Activated CD8-positive, alpha-beta memory T cell treated with anti-CD3 and anti-CD28 coated beads, Interleukin-2, amount 50 U/mL, for 1 hour (primary cell): ENCODE measurements around the gene DLAT.
"Not testable (repeated sequence)": the region's sequence is repeated elsewhere in the genome, so short reads cannot be mapped to it uniquely, and the experiment has no call there.

ENCODE experiments used
- DNase-seq: peaks from one replicate; pipeline ENCODE4 v3.0.0-alpha.2; 2020; ENCODE audit errors: extremely low read depth

Gene DLAT

DNA sequence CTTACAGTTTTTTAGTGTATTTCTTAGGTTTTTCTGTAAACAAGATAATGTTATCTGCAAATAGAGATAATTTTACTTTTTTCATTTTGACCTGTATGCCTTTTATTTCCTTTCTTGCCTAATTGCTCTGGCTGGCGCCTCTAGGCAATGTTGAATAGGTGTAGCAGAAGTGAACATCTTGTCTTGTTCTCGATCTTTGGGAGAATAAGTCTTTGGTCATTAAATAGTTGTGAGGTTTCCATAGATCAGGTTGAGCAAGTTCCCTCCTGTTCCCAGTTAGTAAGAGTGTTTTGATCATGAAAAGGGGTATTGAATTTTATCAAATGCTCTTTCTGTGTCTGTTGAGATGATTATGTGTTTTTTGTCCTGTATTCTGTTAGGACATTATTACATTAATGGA lies 24.6 kb downstream of the DLAT start:
- DNase-seq = no peak

DNA sequence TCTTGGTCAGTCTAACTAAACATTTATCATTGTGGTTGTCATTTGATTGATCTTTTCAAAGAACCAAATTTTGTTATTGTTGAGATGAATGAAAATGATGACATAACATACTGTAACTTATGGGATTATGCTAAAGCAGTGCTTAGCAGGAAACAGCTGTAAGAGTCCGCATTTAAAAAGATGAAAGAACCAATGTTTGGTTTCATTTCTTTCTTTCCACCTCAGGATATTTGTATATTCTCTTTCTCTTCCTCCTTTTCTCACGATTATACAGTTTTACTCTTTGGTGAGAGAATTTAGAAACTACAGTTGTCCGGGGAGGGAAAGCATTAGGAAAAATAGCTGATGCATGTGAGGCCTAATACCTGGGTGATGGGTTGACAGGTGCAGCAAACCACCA lies 25.5 kb downstream of the DLAT start:
- DNase-seq = no peak

GRCh38 chr11:112051768-112052167 lies 26.6 kb downstream of the DLAT start:
- no peak for DNase-seq

GRCh38 chr11:112057170-112057569 lies 32.0 kb downstream of the DLAT start:
- no peak for DNase-seq

DNA sequence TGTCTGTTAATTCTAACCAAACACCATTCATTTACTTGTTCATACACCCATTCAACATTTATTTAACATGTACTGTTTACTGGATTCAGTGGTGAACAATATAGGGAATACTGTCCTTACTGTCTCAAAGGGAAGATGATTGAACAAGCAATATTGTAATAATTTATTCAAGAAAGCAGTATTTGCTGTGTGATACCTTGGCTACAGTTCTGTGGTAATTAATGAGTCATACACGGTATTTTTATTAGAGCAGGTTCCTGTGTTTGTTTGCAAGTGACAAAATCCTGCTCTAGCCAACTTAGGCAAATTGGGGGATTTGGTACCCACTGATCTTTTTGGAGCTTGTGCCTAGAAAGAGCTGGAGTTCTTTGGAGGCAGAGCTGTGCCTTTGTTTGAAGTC lies 32.9 kb downstream of the DLAT start:
- no peak for DNase-seq

DNA sequence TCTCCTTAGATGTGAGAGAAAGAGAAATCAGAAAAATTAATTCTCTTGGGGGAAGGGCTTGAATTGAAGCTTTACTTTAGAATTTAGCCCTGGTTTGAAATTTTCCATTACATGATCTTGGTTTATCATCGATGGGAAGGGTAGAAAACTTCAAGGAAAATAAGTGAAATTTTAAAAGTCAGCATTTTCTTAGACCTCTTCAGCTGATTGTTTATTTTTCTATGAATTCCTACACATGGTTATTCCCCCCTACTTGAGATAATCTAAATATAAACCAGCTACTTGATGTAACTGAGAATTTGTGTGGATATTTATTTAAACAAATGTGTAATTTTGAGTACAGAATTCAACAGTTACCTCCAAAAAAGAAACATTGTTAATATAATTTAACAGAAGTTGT lies 37.7 kb downstream of the DLAT start:
- no peak for DNase-seq

DNA sequence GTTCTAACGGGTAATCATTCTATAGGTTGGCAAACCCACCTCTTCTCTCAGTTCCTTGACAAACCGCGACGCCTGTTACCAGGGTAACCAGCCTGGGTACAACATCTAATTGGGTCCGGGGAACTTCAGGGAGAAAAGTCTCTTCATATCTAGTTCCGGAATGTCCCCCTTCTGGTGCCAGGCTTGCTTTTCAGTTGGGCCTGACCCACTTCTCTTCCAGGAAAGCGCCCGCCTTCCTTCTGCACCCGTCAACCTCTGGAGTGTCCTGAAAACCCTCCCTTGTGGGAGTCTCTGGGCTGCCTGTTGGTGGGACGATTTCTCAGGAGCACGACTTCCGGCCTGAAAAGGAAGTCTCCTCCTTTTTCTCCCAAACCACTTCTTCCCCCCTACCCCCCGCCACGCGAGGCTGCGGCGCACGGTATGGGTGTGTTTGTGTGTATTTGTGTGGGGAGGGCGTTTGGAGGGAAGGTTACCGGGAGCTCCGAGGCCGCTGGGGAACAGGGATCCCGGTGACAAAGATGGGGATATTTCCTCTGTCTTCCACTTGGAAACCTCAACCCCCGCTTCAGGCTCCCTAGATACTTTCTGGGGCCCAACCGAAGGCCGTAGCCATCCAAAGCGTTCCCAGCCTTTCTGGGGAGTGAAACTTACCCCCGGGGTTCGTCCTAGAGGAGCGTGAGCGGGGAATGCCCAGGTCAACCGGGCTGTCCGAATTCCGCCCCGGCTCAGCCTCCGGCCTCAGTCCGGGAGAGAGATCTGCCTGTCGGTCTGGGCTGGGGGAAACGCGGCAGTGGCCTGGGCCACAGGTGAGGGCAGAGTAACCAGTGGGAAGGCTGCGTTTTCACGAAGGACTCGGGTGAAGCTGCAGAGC lies 49.0 kb downstream of the DLAT start, which contains the start of the genes NKAPD1 and PIH1D2:
TSS of gene NKAPD1 (plus strand) at position 359 of the 871 bp plus-strand sequence. CDS start 1,276 bp downstream, outside the sequence.
TSS of gene PIH1D2 (minus strand) at position 77 of the 871 bp plus-strand sequence. CDS start 843 bp downstream, outside the sequence.
- peak; percentile 56 for DNase-seq

- DNase-seq = no peak
Measured at GRCh38 chr11:112082729-112083128, 57.5 kb downstream of the DLAT start.

DNA sequence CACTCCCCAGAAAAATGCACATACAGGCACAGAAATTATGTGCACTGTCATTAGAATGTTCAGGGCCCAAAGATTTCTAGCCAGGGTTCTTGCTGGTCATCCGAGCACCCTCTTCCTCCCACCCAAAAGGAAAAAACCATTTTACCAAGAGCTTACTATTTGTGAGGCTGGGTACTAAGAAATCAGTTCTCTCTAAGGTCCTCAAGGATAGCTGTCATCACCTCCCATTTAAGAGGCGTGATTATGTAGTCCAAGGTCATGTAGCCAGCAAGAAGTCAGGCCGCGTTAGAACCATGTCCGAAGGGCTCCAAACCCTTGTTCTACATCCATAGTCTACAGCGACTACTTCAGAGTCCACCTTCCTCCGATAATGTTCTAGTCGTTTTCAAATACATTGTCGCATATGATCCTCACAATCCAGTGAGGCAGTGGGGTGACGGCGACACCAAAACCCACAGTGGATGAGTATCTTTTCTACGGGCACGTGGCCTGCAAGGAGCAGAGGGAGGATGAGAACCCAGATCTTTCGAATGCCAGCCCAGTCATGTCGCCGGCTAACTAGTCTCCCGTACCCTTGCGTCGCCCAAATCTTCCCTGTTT lies 60.7 kb downstream of the DLAT start:
- no peak for DNase-seq

DNA sequence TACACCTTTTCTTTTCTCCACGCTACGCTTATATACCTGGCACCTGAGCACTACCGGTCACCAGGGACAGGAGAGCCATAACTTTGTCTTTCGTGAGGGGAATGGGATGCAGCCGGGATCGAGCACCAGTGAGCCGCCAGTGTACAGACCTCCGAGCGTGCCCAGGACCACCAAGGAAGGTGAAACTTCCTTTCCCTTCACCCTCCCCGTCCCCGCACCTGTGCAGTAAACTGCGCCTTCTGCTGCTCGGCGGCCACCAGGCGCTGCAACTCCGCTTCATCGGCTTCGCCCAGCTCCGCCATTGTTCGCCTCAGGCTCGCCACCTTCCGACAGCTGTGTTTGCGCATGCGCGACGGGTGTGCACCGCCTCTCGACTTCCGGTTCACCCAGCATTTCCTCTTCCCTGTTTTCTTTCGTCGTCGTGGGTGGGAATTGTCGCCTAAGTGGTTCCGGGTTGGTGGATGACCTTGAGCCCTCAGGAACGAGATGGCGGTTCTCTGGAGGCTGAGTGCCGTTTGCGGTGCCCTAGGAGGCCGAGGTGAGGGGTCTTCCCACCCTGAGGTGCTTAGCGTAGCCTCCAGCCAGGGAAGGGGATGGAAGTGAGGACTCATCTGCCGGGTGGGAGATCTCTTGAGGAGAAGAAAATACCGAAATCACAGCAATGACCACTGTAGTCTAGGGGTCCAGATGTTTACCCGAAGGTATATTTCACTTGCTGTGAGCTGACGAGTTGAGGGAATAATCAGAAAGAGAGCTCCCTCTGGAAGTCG lies 61.4 kb downstream of the DLAT start, which contains the start of the genes SDHD and TIMM8B:
TSS of gene SDHD (plus strand) at position 452 of the 770 bp plus-strand sequence. CDS start at position 487, 35 bp downstream.
TSS of gene TIMM8B (minus strand) at position 335 of the 770 bp plus-strand sequence. CDS start at position 302, 33 bp downstream.
- peak; percentile 95 for DNase-seq

DNA sequence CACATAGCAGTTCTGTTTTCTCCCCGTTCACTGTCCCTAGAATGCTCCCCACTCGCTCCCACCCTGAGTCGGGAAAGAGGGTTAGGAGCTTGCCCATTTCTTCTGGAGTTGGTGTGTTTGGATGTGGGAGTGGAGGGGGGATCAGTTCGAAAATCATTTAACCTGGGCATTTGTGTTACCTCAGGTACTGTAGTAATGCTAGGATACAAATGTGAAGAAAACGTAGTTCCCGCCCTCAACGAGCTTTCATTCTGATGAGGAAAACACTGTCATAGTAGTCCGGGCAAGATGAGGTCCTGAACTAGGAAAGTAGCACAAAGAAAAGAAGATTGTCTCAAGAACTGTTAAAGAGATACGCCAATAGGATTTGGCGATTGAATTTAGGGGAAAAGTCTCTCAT lies 62.0 kb downstream of the DLAT start:
- no peak for DNase-seq

DNA sequence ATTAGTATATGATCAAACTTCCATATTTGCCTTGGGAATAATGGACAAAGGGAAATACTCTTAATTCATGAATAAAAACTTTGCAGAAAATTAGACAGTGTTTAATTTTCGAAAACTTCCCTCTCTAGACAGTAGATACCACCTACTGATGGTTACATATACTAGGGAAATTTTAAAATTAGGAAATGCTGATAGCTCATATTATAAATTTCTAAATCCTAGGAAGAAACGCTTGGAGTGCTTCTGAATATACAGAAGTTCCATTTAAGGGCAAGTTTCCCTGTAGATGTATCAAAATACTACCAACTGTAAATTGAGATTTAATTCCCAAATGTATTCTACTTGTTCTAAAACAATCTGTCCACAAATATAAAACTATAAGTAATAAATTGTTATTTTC lies 70.1 kb downstream of the DLAT start:
- not testable (repeated sequence) for DNase-seq

GRCh38 chr11:112096194-112096593 lies 71.0 kb downstream of the DLAT start:
- DNase-seq = no peak

- no peak for DNase-seq
Measured at GRCh38 chr11:112097734-112098528, 72.7 kb downstream of the DLAT start.

GRCh38 chr11:112100462-112100861 lies 75.3 kb downstream of the DLAT start:
- no peak for DNase-seq

DNA sequence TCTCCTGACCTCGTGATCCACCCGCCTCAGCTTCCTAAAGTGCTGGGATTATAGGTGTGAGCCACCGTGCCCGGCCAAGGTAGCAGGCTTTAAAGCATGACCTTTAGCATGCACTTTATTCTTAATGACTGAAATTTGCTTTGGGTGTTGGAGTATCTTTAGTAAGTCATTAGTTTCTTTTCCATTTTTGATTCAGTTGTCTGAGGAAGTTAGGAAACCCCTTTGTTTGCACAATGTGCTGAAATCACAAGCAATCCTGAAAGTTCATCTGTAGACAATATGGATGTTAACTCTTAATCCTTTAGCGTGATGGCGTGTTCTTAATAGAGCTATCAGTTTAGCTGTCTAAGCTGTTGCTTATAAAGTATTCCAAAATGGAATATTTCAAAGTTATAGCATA lies 78.2 kb downstream of the DLAT start:
- DNase-seq = no peak

- no peak for DNase-seq
Measured at GRCh38 chr11:112106070-112106469, 80.9 kb downstream of the DLAT start.
